Astrocyte of the spinal cord (primary cell): ENCODE results near the gene ID1.

Experiments
- DNase-seq: peaks from one replicate; pipeline ENCODE4 v3.0.0; 2011; ENCODE audit warnings: low read depth, low spot score
- H3K4me3 ChIP-seq: 2 replicates; pipeline ENCODE4 v1.5.1; 2011; ENCODE audit warnings: low read depth, mild to moderate bottlenecking, low read length, moderate library complexity
- CTCF ChIP-seq: IDR thresholded peaks from 2 replicates; pipeline ENCODE4 v1.5.1; 2012; ENCODE audit warnings: low read depth, mild to moderate bottlenecking, low read length, inconsistent platforms
- in situ Hi-C: cut with HindIII; loops from 2 replicates; pipeline ENCODE4 v1.10.0; 2017; ENCODE audit warnings: low sequenced_read_pairs

Gene ID1

GRCh38 chr20:31653561-31653960 is 48.5 kb downstream of the ID1 start:
- no peak for TF ChIP-seq CTCF
- in situ Hi-C loops, result no loop called here
- no peak for DNase-seq
- no peak overlapping the region for H3K4me3 ChIP-seq

GRCh38 chr20:31654534-31654933 is 49.4 kb downstream of the ID1 start:
- H3K4me3 ChIP-seq, result no peak overlapping the region
- TF ChIP-seq CTCF, result no peak
- DNase-seq, result no peak
- in situ Hi-C loops, result no loop called here
